OCI-M2 (cell line): ENCODE results near the gene TACR3.
"Not testable (repeated sequence)": the region's sequence is repeated elsewhere in the genome, so short reads cannot be mapped to it uniquely, and the experiment has no call there.

Source experiments
- DNase-seq: peaks from one replicate; lab custom pipeline; 2025; ENCODE audit not compliant: unreplicated experiment; lab: John Stamatoyannopoulos, UW

TACR3 gene

DNA sequence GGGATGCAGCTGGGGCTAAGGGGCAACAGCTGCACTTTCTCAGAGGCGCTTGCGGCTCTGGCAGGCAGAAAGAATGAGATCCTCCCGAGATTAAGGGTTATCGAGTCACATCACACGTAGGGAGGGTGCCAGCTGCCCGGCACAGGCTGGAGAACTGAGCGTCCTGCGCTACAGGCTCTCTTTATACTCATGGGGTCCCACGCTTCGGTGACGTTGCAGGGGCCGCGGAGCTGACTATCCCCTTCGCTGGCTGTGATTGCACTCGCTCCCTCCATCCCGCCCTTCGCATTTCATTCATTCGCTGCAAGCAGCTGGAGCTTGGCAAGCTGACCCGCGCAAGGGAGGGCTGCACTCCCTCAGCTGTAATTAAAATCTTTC is at the start of gene TACR3:
Gene TACR3 (minus strand): TSS at position 156 of the 378 bp plus-strand sequence. CDS start 310 bp downstream, outside the sequence.
- DNase-seq = no peak

- DNase-seq = no peak
Measured at GRCh38 chr4:103757631-103758030, 37.8 kb upstream of the TACR3 start.

DNA sequence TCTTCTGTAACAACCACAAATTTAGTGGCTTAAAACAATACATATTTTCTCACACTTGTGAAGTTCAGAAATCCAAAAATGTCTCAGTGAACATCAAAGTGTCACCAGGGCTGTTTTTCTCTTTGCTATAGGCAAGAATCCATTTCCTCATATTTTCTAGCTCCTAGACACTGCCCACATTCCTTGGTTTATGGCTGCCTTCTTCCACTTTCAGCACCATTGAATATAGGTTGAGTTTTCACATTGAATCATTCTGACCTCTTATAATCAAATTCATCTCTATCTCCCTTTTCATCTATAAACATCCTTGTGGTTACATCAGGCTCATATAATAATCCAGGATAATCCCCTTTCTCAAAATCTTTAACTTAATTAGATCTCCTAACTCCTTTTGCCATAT is 37.0 kb upstream of the TACR3 start:
- no peak for DNase-seq

DNA sequence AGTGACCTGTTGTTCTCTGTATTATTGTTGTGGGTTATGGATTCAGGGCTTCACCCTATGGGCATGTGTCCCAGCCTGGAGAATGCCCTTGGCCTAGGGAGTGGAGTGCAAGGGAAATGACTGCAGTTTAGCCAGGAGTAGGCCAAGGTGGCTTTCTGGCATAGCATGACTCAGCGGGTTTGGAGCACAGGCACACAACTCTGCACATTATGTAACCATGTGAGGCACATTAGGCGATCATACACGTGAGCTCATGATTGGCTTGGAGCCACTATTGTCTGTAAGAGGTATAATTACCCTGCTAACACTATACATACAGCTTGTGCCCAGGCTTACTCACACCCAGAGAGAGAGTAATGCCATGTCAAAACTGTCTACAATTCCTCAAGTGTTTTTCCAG is 35.1 kb upstream of the TACR3 start:
- DNase-seq = no peak

- no peak for DNase-seq
Measured at GRCh38 chr4:103753868-103754653, 34.3 kb upstream of the TACR3 start.

GRCh38 chr4:103723150-103723549 is 3.4 kb upstream of the TACR3 start:
- DNase-seq = not testable (repeated sequence)

DNA sequence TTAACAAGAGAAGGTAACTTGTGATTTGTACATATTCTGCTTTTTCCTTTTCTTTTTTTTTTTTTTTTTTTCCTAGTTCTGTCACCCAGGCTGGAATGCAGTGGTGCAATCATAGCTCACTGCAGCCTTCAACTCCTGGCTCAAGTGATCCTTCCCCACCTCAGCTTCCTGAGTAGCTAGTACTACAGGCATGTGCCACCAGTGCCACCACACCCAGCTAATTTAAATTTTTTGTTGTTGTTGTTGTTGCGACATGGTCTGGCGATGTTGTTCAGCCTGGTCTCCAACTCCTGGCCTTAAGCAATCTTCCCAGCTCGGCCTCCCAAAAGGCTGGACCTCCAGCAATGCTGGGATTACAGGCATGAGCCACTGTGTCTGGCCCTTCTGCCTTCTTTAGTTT is 1.5 kb upstream of the TACR3 start:
- DNase-seq = no peak

DNA sequence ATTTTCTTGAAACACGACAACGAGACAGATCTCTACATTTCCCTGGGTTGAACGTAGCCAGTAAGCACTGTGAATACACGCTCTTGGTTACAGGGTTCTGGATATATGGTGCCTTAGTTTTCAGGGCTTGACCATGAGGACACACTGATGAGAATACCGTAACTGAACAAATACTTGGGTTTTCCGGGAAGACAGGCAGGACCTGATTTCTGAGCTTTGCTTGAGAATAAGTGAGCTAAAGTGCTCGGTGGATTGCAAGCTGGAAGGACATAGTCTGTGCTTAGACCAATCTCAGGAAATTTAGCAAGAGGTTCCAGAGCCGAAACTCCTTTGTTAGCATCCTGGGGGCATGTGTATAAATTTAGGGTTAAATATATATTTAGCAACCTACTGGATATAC is 876 bp upstream of the TACR3 start:
- DNase-seq = no peak

GRCh38 chr4:103719105-103719829 is 518 bp downstream of the TACR3 start:
- no peak for DNase-seq

DNA sequence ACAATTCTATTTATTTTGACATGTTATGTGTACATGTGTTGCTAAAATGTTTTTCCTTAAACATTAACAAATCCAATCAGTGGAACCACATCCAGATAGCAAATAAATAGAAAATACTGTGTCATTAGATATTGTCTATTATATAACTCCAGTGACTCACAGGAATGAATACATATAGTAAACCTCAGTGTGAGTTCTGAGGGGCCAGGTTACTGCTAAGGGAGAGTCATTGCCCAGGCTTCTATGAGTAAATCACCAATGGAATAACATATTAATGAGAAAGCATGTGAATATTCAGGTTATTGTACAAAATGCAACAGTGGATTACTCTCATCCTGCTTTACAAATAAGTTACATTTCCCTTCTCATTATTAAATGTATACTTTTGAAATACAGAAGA is 27.2 kb downstream of the TACR3 start:
- no peak for DNase-seq

GRCh38 chr4:103673983-103674382 is 45.8 kb downstream of the TACR3 start:
- no peak for DNase-seq

DNA sequence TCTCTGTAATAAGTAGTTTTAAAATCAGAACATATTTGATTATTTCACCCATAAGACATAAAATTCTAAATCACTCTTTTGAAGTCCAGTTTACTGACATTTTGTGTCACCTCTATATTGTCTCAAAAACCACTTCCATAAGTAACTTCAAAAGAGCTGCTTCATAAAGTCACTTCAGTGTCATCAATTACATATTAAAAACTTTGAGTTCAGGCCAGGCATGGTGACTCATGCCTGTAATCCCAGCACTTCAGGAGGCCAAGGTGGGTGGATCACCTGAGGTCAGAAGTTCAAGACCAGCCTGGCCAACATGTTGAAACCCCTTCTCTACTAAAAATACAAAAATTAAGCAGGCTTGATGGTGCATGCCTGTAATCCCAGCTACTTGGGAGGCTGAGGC is 53.0 kb downstream of the TACR3 start:
- not testable (repeated sequence) for DNase-seq

- DNase-seq = no peak
Measured at GRCh38 chr4:103664436-103665075, 55.2 kb downstream of the TACR3 start.

DNA sequence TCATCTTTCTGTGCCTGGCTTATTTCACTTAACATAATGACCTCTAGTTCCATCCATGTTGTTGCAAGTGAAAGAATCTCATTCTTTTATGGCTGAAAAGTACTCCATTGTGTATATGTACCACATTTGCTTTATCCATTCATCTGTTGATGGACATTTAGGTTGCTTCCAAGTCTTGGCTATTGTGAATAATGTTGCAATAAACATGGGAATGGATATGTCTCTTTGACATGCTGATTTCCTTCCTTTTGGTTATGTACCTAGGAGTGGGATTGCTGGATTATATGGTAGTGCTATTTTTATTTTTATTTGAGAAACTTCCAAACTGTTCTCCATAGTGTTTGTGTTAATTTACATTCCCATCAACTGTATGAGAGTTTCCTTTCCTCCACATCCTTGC is 71.2 kb downstream of the TACR3 start:
- DNase-seq = no peak

GRCh38 chr4:103645991-103646390 is 73.8 kb downstream of the TACR3 start:
- DNase-seq = no peak

- DNase-seq = no peak
Measured at GRCh38 chr4:103634236-103634635, 85.5 kb downstream of the TACR3 start.

GRCh38 chr4:103626296-103626695 is 93.5 kb downstream of the TACR3 start:
- DNase-seq = no peak

DNA sequence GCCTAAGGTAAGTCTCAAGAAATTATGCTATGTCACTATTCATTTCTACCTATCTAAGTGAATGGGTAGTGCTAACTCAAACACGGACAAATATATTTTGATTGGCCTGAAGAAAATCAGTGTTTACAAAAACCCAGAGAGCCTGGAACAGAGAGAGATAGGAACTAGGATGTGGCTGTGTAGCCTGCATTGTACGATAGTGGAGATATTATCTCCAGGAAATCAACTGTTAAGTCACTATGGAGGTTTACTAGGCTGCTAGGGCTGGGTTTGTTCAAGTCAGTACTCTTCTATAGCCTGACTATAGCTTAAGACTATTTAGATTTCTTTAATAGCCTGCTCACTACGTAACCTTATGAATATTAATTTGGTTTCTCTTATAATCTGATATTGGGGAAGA is 127.9 kb downstream of the TACR3 start:
- no peak for DNase-seq

GRCh38 chr4:103567591-103567990 is 152.2 kb downstream of the TACR3 start:
- no peak for DNase-seq

GRCh38 chr4:103559178-103559577 is 160.6 kb downstream of the TACR3 start:
- not testable (repeated sequence) for DNase-seq
